GM12865 (cell line): ENCODE data around the gene TAS1R1.

ENCODE experiments used
- DNase-seq: peaks from one replicate; pipeline ENCODE4 v3.0.0; 2010; ENCODE audit warnings: low read depth
- H3K4me3 ChIP-seq: 2 replicates; pipeline ENCODE4 v1.5.1; 2011; ENCODE audit warnings: mild to moderate bottlenecking, low read depth, low read length, control low read depth
- TF ChIP-seq, protein P1 (sequence below): IDR thresholded peaks from 2 replicates; pipeline ENCODE4 v1.5.1; 2011; ENCODE audit warnings: low read length, control low read depth, low read depth, inconsistent platforms; ENCODE audit not compliant: insufficient read depth; ENCODE audit errors: missing control alignments

TAS1R1 gene

GRCh38 chr1:6554907-6555778, at the start of gene TAS1R1:
Gene TAS1R1 (plus strand): TSS chr1:6555307. CDS start chr1:6555374, 67 bp downstream.
- DNase-seq = no peak

GRCh38 chr1:6505367-6506209, 49.5 kb upstream of the TAS1R1 start:
- DNase-seq = no peak
- TF ChIP-seq, protein P1, sequence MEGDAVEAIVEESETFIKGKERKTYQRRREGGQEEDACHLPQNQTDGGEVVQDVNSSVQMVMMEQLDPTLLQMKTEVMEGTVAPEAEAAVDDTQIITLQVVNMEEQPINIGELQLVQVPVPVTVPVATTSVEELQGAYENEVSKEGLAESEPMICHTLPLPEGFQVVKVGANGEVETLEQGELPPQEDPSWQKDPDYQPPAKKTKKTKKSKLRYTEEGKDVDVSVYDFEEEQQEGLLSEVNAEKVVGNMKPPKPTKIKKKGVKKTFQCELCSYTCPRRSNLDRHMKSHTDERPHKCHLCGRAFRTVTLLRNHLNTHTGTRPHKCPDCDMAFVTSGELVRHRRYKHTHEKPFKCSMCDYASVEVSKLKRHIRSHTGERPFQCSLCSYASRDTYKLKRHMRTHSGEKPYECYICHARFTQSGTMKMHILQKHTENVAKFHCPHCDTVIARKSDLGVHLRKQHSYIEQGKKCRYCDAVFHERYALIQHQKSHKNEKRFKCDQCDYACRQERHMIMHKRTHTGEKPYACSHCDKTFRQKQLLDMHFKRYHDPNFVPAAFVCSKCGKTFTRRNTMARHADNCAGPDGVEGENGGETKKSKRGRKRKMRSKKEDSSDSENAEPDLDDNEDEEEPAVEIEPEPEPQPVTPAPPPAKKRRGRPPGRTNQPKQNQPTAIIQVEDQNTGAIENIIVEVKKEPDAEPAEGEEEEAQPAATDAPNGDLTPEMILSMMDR = no peak
- H3K4me3 ChIP-seq = no peak overlapping the region

More at GRCh38 chr1:6554907-6555778, at the start of gene TAS1R1:
- H3K4me3 ChIP-seq = peak within 1 kb of the TSS; percentile 92
- TF ChIP-seq, protein P1 = no peak

GRCh38 chr1:6506210-6507036, 48.7 kb upstream of the TAS1R1 start:
- no peak overlapping the region for H3K4me3 ChIP-seq
- DNase-seq = no peak
- TF ChIP-seq, protein P1 = no peak

DNA sequence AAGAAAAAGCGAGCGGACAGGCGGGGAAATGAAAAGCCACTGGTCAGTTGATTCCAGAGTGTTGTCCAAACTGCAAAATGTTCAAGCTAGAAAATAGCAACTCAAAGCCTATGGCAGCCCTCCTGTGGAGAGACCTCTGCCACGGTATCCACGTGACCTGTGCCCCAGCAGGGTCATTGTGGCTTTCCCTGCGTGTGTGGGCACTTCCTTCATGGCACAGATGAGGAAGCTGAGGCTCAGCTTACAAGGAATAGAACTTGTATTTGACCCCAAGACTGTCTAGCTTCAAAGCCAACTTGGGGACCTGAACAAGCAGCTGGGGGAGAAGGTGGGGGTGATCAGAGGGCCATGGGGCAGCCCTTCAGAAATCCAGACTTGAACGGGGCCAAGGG, 48.1 kb upstream of the TAS1R1 start:
- TF ChIP-seq, protein P1 = no peak
- DNase-seq = no peak
- H3K4me3 ChIP-seq = no peak overlapping the region

DNA sequence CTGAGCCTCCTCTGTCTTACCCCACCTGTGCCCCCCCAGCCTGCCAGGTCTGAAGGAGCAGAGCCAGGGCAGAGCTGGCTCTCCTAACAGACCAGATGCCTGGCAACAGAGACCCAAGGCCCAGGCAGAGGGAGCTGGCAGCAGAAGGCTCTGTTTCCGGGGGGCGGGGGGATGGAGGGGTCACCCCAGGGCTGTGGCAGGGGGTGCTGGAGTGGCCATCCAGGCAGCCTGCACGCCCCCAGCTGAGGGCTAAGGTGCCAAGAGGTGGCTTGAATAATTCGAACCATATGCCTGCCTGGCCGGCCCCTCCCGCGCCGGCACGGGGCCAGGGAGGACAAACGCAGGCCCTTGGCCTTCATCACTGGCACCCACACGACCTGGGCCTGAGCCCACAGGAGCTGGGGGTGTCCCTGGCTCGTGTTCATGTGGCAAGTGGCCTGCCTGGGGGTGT, 47.6 kb upstream of the TAS1R1 start:
- TF ChIP-seq, protein P1 = no peak
- DNase-seq = no peak
- H3K4me3 ChIP-seq = no peak overlapping the region

- no peak overlapping the region for H3K4me3 ChIP-seq
- DNase-seq = no peak
- TF ChIP-seq, protein P1 = no peak
Observed at GRCh38 chr1:6508154-6508815, 46.8 kb upstream of the TAS1R1 start.
